Nephron progenitor cell (in vitro differentiated cells): Measurements from ENCODE around the gene SULT2B1.

Source experiments
- DNase-seq: peaks from one replicate; pipeline ENCODE4 v3.0.0; 2021
- H3K27ac Mint-ChIP-seq: 2 replicates; pipeline ENCODE4 v1.8.0; 2021; ENCODE audit warnings: mild to moderate bottlenecking, moderate library complexity, mixed read lengths
- H3K27me3 Mint-ChIP-seq: 2 replicates; pipeline ENCODE4 v1.8.0; 2021; ENCODE audit warnings: mild to moderate bottlenecking, low read depth, mixed read lengths; ENCODE audit not compliant: poor library complexity
- H3K36me3 Mint-ChIP-seq: 2 replicates; pipeline ENCODE4 v1.8.0; 2021; ENCODE audit warnings: low read depth, mixed read lengths
- H3K4me1 Mint-ChIP-seq: 2 replicates; pipeline ENCODE4 v1.8.0; 2021; ENCODE audit warnings: mixed read lengths
- H3K4me3 Mint-ChIP-seq: 2 replicates; pipeline ENCODE4 v1.8.0; 2021; ENCODE audit warnings: mild to moderate bottlenecking, moderate library complexity, mixed read lengths
- H3K9me3 Mint-ChIP-seq: 2 replicates; pipeline ENCODE4 v1.8.0; 2021; ENCODE audit warnings: mild to moderate bottlenecking, moderate library complexity, mixed read lengths
- TF ChIP-seq, protein P1 (sequence below): fragments of 200-600 bp; sonication (generic); IDR thresholded peaks from 2 replicates; pipeline ENCODE4 v1.5.0; 2021; ENCODE audit warnings: antibody characterized with exemption

Gene SULT2B1

DNA sequence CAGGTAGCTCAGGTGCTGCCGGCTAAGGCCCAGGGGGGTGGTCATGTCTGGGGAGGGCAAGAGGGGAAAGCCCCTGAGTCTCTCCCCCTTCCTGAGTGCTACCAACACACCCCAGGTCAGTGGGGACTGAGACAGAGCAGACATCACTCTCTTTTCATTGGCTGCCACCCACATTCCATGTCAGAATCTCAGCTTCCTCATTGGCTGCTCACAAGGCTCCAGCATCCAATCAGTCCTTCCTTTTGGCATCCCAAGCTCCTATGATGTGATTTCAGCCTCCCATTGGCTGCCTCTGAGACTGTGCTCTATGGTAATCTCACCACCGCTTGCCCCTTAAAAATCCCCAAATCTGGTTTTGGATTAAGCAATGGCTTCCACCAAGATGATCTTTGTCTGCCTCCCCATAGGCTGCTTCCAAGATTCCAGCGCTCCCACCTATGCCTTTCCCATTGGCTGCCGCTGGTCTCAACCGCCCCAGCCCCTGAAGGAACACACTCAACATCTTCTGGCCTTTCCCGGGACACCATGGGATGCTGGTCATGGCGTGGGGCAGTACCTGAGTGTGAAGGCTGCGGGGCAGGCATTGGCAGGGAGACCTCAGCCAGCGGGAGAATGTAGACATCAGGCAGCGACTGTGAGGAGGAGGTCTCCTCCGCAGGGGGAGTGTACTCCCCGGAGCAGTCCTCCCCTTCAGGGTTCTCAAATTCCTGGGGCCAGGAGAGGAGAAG lies 42.3 kb upstream of the SULT2B1 start:
- Mint-ChIP-seq H3K36me3 (no peaks in the 10 kb centered on the region), H3K27ac (no peak overlapping the region), H3K27me3 (peaks cover 41% of the 10 kb centered on the region), H3K4me1 (peaks cover 24% of the 10 kb centered on the region), H3K4me3 (no peak overlapping the region), H3K9me3 (no peaks in the 10 kb centered on the region)
- TF ChIP-seq, protein P1, sequence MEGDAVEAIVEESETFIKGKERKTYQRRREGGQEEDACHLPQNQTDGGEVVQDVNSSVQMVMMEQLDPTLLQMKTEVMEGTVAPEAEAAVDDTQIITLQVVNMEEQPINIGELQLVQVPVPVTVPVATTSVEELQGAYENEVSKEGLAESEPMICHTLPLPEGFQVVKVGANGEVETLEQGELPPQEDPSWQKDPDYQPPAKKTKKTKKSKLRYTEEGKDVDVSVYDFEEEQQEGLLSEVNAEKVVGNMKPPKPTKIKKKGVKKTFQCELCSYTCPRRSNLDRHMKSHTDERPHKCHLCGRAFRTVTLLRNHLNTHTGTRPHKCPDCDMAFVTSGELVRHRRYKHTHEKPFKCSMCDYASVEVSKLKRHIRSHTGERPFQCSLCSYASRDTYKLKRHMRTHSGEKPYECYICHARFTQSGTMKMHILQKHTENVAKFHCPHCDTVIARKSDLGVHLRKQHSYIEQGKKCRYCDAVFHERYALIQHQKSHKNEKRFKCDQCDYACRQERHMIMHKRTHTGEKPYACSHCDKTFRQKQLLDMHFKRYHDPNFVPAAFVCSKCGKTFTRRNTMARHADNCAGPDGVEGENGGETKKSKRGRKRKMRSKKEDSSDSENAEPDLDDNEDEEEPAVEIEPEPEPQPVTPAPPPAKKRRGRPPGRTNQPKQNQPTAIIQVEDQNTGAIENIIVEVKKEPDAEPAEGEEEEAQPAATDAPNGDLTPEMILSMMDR: no peak
- no peak for DNase-seq

DNA sequence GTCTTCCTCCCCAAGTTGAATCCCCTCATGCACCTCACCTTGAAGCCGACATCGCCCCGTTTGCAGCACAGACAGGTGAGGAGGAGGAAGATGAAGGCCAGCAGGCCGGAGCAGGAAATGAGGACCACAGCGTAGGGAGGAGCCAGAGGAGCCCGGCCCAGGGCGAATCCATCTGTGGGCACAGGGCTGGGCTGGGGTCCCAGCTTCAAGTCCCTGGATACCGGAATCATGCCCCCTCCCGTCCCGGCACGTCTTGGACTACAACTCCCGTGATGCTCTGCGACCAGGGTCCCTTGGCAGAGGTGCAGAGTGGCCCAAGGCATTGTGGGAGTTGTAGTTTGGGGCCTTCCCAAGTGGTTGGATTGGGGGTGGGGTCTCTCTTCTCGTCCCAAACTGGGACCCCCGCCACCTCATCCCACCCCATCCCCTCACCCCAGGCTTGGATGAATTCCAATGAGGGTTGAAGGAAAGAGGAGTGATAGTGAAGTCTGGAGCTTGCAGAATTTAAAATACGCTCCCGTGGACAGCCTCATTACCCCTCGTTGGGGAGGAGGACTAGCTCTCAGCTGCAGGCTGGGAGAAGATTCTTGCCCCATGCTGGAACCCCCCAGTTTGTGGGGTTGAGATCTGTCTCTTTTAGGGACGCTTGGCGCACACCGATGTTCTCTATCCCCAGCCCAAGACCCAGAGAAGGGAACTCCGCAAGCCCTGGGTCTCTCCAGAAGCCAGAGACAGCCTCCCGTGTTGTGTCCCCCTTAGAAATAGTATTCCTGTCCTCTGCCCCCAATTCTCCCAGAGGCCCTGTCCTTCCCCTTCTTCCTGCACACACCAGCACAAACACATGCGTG lies 41.3 kb upstream of the SULT2B1 start:
- Mint-ChIP-seq H3K4me1 (peaks cover 24% of the 10 kb centered on the region), H3K27me3 (peaks cover 41% of the 10 kb centered on the region), H3K27ac (no peak overlapping the region), H3K4me3 (peak overlapping the region; percentile 80), H3K36me3 (no peaks in the 10 kb centered on the region), H3K9me3 (no peaks in the 10 kb centered on the region)
- TF ChIP-seq, protein P1: no peak
- DNase-seq: peak; percentile 78

DNA sequence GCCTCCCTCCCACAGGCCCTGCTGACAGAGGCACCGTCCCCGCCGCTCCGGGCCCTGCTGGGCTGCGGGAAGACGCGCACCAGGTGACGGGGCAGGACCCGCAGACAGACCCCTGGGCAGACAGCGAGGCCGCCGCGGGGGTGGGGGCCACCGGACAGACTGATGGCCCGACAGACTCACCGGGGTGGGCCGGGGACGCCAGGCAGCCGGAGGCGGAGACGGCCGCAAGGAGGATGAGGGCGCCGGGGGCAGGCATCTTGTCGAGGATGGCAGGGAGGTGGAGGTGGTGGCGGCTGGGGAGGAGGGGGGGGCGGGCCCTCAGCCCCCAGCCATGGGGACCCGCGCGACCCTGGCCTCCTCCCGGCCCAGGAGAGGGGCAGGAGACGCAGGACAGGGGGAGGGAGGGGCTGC lies 40.6 kb upstream of the SULT2B1 start:
- peak; percentile 42 for DNase-seq
- Mint-ChIP-seq H3K9me3 (no peaks in the 10 kb centered on the region), H3K4me1 (peaks cover 27% of the 10 kb centered on the region), H3K27me3 (peaks cover 41% of the 10 kb centered on the region), H3K27ac (no peak overlapping the region), H3K4me3 (peak overlapping the region; percentile 80), H3K36me3 (no peaks in the 10 kb centered on the region)
- TF ChIP-seq, protein P1: no peak

DNA sequence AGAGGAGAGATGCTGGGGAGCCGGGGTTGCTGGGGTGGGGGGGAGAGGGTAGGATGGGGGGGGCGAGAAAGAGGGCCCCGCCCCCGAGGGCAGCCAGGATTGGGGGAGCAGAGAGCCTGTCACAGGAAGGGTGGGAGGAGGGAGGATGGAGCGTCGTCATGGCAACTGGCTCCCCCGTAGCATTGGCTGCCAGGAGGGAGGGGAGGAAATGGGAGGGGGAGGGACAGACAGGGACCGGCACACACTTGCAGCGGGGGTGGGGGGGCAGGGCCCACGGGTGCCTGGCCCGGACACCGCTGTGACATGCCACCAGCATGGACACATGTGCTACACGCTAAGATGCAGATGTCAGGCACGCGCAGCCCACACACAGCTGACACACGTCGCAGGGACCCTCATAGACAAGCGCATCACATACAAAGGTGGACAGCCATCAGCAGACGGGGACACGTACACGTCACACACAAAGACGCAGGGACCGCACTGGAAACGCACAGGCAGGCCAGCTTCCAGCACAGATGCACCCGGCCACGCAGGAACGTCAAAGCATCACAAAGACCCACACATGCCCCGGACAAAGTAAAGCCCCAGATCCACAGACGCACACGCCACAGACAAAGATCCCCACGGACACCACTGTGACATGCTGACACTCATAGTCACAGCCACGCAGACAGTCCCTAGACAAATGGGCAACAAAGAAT lies 40.0 kb upstream of the SULT2B1 start, which contains the start of gene LMTK3:
TSS of gene LMTK3 (minus strand) at position 36 of the 704 bp plus-strand sequence. CDS start 259 bp downstream, outside the sequence.
- TF ChIP-seq, protein P1: no peak
- DNase-seq: peak; percentile 63
- H3K36me3 Mint-ChIP-seq: no peaks in the 10 kb centered on the region
- H3K9me3 Mint-ChIP-seq: no peaks in the 10 kb centered on the region
- H3K27ac Mint-ChIP-seq: no peak within 1 kb of the TSS
- peaks cover 40% of the 10 kb centered on the region for H3K27me3 Mint-ChIP-seq
- H3K4me1 Mint-ChIP-seq: peaks cover 33% of the 10 kb centered on the region
- peak within 1 kb of the TSS; percentile 80 for H3K4me3 Mint-ChIP-seq

DNA sequence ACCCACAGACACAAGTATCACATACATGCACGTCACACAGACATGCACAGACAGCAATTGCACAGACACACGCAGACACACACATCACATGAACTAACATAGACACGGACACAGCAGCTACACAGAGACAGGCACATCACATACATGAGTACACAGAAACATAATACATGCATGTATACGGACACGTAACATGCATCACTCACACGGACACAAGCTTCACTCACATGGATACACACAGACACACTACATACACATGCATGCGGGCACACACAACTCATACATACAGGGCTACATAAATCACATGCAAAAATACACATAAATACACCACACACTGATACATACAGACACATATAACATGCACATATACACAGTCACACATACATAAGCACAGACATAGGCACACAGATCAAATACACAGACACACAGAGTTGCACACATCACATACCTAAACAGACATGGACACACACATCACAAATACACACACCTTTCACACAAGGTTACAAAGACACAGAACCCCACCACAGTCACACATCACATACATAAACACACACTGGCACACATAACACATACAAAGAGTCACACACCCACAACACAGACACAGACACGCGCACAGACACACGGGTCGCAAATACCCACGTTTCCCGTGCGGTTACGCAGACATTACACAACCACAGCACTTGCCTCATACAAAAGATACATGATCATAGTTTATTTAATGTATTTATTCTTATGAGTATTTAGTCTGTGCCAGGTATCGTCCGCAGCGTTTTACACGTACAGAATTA lies 39.3 kb upstream of the SULT2B1 start:
- H3K9me3 Mint-ChIP-seq: no peaks in the 10 kb centered on the region
- H3K36me3 Mint-ChIP-seq: no peaks in the 10 kb centered on the region
- peaks cover 32% of the 10 kb centered on the region for H3K27me3 Mint-ChIP-seq
- TF ChIP-seq, protein P1: no peak
- peaks cover 36% of the 10 kb centered on the region for H3K4me1 Mint-ChIP-seq
- H3K4me3 Mint-ChIP-seq: no peak overlapping the region
- DNase-seq: no peak
- no peak overlapping the region for H3K27ac Mint-ChIP-seq
